ENCODE data around the gene C2orf72. TPM values are rescaled to one million over a fixed set of nuclear protein-coding genes. Genes with fewer than 3 reads are reported as not detected.

C2orf72 gene
- total and polyA plus RNA-seq, 9 donors, result 0.44 to 2.1 (median 0.62) TPM

DNA sequence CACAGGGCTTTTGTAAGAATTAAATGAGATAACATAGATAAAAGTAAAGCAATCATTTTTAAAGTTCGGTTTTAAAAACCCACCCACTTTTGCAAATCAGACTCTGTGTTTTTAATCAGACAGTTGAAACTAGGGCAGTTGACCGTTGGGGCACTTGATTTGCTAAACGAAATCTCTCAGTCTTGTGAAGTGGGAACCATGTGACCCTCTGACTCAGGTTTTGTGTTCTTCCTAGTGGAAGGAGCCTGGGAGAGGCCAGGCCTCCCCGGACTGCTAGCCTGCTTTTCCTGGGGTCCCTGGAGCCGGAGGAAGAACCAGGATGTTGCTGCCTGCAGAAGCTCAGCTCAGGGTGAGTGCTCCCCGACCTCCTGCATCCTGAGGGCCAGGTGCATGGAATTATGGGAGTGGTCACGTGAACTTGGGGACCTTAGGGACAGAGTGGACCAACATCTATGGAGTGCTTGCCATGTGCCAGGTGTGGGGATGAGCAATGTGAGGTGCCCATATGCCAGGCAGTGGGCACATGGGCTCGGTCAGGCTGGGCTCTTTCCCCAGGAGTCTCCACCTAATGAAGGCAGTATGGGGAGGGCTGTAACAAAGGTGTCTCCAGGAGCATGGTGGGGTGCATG is 3.9 kb downstream of the C2orf72 start:
- Histone ChIP-seq H3K27me3 (ENCODE audit: control insufficient read depth, insufficient read depth, low read length) (peaks cover 46% of the 10 kb centered on the region), H3K36me3 (ENCODE audit: control insufficient read depth, insufficient read depth, low read length) (no peaks in the 10 kb centered on the region), H3K4me1 (ENCODE audit: control insufficient read depth, insufficient read depth, low read length) (peaks cover 2% of the 10 kb centered on the region), H3K9me3 (replicated peaks; ENCODE audit: control insufficient read depth, low read depth, low read length) (no peaks in the 10 kb centered on the region), H3K4me3 (ENCODE audit: low read length) (no peak overlapping the region), H3K27ac (ENCODE audit: low read length) (no peak overlapping the region)
- WGBS (ENCODE audit: insufficient coverage), result 54% methylated on average over 7 of the region's 8 CpGs
- DNase-seq, result no peak

DNA sequence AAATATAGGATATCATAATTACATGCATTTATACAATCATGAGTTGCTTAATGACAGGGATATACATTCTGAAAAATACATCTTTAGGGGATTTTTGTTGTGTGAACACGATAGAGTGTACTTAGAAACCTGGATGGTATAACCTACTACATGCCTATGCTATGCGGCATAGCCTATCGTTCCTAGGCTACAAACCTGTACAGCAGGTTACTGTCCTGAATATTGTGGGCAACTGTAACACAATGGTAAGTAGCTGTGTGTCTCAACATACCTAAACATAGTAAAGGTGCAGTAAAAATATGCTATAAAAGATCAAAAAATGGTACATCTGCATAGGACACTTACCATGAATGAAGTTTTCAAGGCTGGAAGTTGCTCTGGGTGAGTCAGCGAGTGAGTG is 6.5 kb downstream of the C2orf72 start:
- Histone ChIP-seq H3K9me3 (replicated peaks; ENCODE audit: control insufficient read depth, low read depth, low read length) (no peaks in the 10 kb centered on the region), H3K36me3 (ENCODE audit: control insufficient read depth, insufficient read depth, low read length) (no peaks in the 10 kb centered on the region), H3K27ac (ENCODE audit: low read length) (no peak overlapping the region), H3K27me3 (ENCODE audit: control insufficient read depth, insufficient read depth, low read length) (peaks cover 30% of the 10 kb centered on the region), H3K4me3 (ENCODE audit: low read length) (no peak overlapping the region), H3K4me1 (ENCODE audit: control insufficient read depth, insufficient read depth, low read length) (no peaks in the 10 kb centered on the region)
- DNase-seq, result no peak
- 100% methylated on average over 1 of the region's 4 CpGs for WGBS (ENCODE audit: insufficient coverage)

DNA sequence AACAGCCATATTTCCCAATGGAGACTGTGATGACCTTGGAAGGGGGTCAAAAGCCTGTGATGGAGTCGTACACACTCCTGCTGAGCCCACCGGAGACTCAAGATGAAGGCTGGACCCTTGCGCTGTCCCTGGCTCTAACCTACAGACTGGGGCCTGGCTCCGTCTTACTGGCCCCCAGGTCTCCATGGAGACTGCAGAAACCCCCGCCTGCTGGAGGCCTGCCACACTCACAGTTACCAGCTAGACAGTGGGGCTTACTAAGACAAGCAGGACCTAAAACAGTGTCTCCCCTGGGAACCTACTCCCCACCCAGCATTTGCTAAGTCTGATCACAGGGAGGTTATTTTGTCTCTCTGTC is 9.6 kb downstream of the C2orf72 start:
- WGBS (ENCODE audit: insufficient coverage), result 50% methylated on average over 2 of the region's 5 CpGs
- DNase-seq, result no peak
- no peaks in the 10 kb centered on the region for H3K36me3 ChIP-seq (ENCODE audit: control insufficient read depth, insufficient read depth, low read length)

DNA sequence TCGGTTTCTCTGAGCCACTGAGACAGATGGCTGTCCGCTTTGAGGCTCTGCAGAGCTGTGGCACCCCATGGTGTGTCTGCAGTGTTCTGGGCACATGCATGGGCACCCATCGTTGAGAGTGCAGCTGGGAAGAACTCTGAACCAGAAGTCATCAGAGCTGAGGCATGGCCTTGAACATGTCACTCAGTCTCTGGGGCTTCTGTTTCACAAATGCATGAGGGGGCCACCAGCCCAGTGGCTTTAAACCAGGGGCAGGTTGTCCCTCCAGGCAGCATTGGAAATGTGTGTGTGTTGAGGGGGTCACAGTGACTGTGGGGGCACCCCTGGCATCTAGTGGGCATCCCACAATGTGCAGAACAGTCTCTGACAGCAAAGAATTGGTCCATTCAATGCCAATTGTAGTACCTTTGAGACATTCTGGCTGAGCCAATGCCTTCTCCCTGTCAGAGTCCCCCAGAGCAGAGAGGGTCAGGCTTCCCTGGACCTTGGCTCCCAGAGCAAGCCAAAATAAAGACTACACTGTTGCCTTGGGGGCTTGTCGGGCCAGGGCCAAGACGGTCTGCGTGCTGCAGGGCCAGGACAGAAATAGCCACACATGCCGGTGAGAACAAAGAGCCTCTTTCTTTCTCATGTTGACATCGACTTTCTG is 10.1 kb downstream of the C2orf72 start:
- no peak overlapping the region for H3K27ac ChIP-seq (ENCODE audit: low read length)
- no peak overlapping the region for H3K4me3 ChIP-seq (ENCODE audit: low read length)
- H3K36me3 ChIP-seq (ENCODE audit: control insufficient read depth, insufficient read depth, low read length), result no peaks in the 10 kb centered on the region
- no peaks in the 10 kb centered on the region for H3K9me3 ChIP-seq (replicated peaks; ENCODE audit: control insufficient read depth, low read depth, low read length)
- peaks cover 5% of the 10 kb centered on the region for H3K4me1 ChIP-seq (ENCODE audit: control insufficient read depth, insufficient read depth, low read length)
- DNase-seq, result no peak
- peaks cover 19% of the 10 kb centered on the region for H3K27me3 ChIP-seq (ENCODE audit: control insufficient read depth, insufficient read depth, low read length)
- WGBS (ENCODE audit: insufficient coverage), result 66% methylated on average over 7 of the region's 8 CpGs

More for the DNA sequence above, 9.6 kb downstream of the C2orf72 start:
- Histone ChIP-seq H3K27ac (ENCODE audit: low read length) (no peak overlapping the region), H3K4me1 (ENCODE audit: control insufficient read depth, insufficient read depth, low read length) (peaks cover 2% of the 10 kb centered on the region), H3K9me3 (replicated peaks; ENCODE audit: control insufficient read depth, low read depth, low read length) (no peaks in the 10 kb centered on the region), H3K27me3 (ENCODE audit: control insufficient read depth, insufficient read depth, low read length) (peaks cover 17% of the 10 kb centered on the region), H3K4me3 (ENCODE audit: low read length) (no peak overlapping the region)

DNA sequence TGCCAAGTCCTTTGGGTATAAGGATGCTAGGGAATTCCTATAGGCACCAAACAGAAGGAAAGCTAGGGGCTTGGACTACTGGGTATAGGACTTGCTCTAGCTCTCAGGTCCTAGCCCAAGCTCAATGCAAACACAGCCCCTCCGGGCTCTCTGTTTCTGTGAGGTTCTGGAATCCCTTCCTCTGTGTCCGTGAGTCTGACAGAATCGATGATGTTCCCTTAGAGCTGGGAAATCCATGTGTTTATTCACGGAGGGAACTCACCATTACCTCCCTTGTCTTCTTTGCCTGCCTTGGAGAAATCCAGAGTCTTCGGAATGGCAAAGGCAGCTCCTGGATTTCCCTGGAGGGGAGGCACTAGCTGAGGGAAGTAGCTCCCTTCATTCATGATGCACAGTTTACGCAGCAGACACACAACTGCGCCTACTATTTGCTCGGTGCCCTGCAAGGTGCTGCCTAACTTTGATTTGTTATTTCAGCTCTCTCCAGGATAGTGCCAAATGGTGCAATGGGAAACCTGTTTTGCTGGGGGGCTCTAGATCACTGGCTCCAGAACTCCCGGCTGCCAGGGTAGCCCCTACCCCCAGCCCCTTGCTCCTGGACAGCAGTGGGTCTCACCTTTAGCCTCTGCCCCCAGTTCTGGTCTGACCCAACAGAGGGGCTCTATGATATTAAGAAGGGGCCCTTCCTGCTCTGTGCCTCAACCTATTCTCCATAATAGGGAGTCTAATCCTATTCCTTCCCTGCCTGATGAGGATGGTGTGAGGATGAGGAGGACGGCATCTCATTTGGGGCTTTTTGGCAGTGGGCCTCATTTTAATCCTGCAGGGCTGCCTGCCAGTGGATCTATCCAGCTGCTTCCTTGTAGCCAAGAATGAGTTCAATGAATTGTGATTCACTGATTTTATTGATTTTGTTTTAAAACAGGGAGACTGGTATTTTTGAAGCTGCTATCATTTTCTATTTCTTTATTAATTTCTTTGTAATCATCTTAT is 10.9 kb downstream of the C2orf72 start:
- Histone ChIP-seq H3K27me3 (ENCODE audit: control insufficient read depth, insufficient read depth, low read length) (peaks cover 17% of the 10 kb centered on the region), H3K4me1 (ENCODE audit: control insufficient read depth, insufficient read depth, low read length) (peaks cover 11% of the 10 kb centered on the region), H3K27ac (ENCODE audit: low read length) (no peak overlapping the region), H3K4me3 (ENCODE audit: low read length) (no peak overlapping the region), H3K9me3 (replicated peaks; ENCODE audit: control insufficient read depth, low read depth, low read length) (no peaks in the 10 kb centered on the region), H3K36me3 (ENCODE audit: control insufficient read depth, insufficient read depth, low read length) (no peaks in the 10 kb centered on the region)
- no peak for DNase-seq
- WGBS (ENCODE audit: insufficient coverage), result 60% methylated on average over 3 of the region's 10 CpGs

DNA sequence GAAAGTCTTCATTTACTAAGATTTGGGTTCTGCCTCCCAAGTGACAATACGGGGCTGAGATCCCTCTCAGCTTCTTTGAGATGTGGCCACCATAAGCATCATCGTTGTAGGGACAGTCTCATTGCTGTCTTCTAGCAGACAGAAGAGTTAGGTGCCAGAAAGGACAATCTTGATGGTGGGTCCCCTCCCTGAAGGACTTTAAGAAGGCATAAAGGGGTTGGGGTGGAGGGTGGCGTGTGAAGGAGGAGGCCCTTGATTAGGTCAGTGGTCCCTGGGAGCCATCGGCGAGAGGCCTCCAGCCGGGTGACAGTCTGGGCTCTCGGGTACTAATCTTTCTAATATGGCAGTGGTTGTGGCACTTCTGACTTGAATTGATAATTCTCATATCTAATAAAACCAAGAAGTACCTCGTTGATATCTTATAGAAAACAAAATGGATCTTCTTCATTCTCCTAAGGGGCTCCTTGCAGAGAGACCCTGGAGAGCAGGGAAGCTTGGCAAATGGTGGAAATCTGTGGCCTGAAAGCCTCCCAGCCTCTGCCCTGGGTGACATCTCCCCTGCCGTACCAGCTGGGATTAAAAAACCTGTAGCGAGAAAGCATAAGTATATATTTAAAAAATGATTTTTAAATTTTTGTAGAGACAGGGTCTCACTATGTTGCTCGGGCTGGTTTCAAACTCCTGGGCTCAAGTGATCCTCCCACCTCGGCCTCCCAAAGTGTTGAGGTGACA is 12.1 kb downstream of the C2orf72 start:
- Histone ChIP-seq H3K27ac (ENCODE audit: low read length) (no peak overlapping the region), H3K9me3 (replicated peaks; ENCODE audit: control insufficient read depth, low read depth, low read length) (no peaks in the 10 kb centered on the region), H3K27me3 (ENCODE audit: control insufficient read depth, insufficient read depth, low read length) (peaks cover 17% of the 10 kb centered on the region), H3K4me1 (ENCODE audit: control insufficient read depth, insufficient read depth, low read length) (peaks cover 14% of the 10 kb centered on the region), H3K4me3 (ENCODE audit: low read length) (no peak overlapping the region), H3K36me3 (ENCODE audit: control insufficient read depth, insufficient read depth, low read length) (no peaks in the 10 kb centered on the region)
- WGBS (ENCODE audit: insufficient coverage), result 64% methylated on average over 4 of the region's 12 CpGs
- no peak for DNase-seq

DNA sequence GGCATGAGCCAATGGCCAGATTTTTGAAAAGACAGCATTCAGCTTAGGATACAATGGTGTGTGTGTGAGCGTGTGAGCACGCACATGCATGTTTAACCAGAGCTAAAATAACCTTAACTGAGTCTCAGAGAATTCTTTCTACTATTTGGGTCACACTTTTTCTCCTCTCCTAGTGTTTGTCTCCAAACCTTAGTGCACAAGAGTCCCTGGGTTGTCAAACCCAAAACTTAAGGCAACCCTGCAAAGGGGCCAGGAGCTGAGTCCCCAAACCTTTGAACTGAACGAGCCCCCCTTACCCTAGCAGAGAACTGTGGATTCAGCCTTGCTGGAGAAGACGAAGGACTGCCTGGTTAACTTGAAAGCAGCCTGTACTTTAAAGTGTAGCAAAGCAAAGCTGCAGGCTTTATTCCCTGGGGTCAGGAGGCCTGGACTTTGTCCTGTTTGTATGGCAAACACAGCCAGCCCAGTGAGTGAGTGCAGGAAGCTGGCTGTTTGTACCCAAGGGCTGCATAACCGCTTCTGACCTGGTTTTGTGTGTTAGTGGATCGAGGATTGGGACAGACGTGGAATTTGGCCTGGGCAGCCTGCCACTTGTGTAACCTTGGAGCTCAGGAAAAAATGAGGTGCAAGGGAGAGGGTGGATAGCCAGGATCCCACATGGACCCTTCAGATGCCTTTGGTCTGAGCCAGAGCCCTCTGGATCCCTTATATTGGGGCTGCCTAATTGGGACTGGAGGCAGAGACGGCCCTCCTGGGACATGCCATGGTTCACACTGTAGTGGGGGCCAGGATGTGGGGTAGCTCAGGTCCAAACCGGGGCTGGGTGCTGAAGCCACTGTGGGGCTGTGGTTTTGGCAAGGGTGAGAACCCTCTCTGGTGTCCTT is 12.9 kb downstream of the C2orf72 start:
- WGBS (ENCODE audit: insufficient coverage), result 29% methylated on average over 3 of the region's 9 CpGs
- Histone ChIP-seq H3K4me3 (ENCODE audit: low read length) (no peak overlapping the region), H3K36me3 (ENCODE audit: control insufficient read depth, insufficient read depth, low read length) (no peaks in the 10 kb centered on the region), H3K27me3 (ENCODE audit: control insufficient read depth, insufficient read depth, low read length) (peaks cover 17% of the 10 kb centered on the region), H3K4me1 (ENCODE audit: control insufficient read depth, insufficient read depth, low read length) (peaks cover 14% of the 10 kb centered on the region), H3K27ac (ENCODE audit: low read length) (no peak overlapping the region), H3K9me3 (replicated peaks; ENCODE audit: control insufficient read depth, low read depth, low read length) (no peaks in the 10 kb centered on the region)
- DNase-seq, result no peak

DNA sequence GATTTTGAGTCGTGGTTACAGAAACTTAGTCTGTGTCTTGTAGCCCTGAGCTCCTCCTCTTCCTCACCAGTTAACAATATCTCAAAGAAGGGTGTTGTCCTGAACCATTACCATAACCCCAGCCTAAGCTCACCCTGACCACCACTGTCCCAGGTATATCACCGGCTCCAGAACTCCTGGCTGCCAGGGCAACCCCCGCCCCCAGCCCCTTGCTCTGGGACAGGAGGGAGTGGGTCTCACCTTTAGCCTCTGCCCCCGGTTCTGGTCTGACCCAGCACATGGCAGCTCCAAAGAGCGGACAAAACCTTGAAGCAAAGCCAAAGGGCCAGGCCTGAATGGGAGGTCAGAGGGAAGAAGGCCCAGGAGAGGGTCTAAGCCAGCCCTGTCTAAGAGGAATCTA is 13.8 kb downstream of the C2orf72 start:
- Histone ChIP-seq H3K4me3 (ENCODE audit: low read length) (no peak overlapping the region), H3K36me3 (ENCODE audit: control insufficient read depth, insufficient read depth, low read length) (no peaks in the 10 kb centered on the region), H3K4me1 (ENCODE audit: control insufficient read depth, insufficient read depth, low read length) (peaks cover 14% of the 10 kb centered on the region), H3K27ac (ENCODE audit: low read length) (no peak overlapping the region), H3K9me3 (replicated peaks; ENCODE audit: control insufficient read depth, low read depth, low read length) (no peaks in the 10 kb centered on the region), H3K27me3 (ENCODE audit: control insufficient read depth, insufficient read depth, low read length) (peaks cover 17% of the 10 kb centered on the region)
- WGBS (ENCODE audit: insufficient coverage), result 83% methylated on average over 2 of the region's 5 CpGs
- no peak for DNase-seq
